ENCODE measurements around the gene FAM221B. TPM values are rescaled to one million over a fixed set of nuclear protein-coding genes. Genes with fewer than 3 reads are reported as not detected.
A peak's percentile ranks its signal among the peaks of the same experiment; 100 is the strongest.

Gene FAM221B
- total RNA-seq, 4 donors from 2014 or later = not detected

GRCh38 chr9:35774907-35775635 is 53.5 kb downstream of the FAM221B start:
- Histone ChIP-seq H3K27me3 (peaks cover 0 to 29% (median 0%) of the 10 kb centered on the region in 4 donors), H3K27ac (peak overlapping the region in 1 of 4 donors; percentile 8), H3K36me3 (no peaks in the 10 kb centered on the region), H3K9me3 (no peaks in the 10 kb centered on the region), H3K4me3 (no peak overlapping the region), H3K4me1 (peaks cover 0 to 20% (median 7%) of the 10 kb centered on the region in 3 donors)
- intact Hi-C loops (cut with DNase I) = no loop called here
- no peak for TF ChIP-seq CTCF (IDR thresholded peaks at IDR 0.05)
- no peak for TF ChIP-seq POLR2A (IDR thresholded peaks at IDR 0.05)
- no peak for DNase-seq
- 60% methylated on average over 7 of the region's 7 CpGs for WGBS, 2 donors

- peak overlapping the region in 2 of 4 donors; percentile 46 to 56 for H3K27ac ChIP-seq
- H3K4me3 ChIP-seq = no peak overlapping the region
- no peaks in the 10 kb centered on the region for H3K9me3 ChIP-seq
- TF ChIP-seq CTCF (IDR thresholded peaks at IDR 0.05) (no peak), POLR2A (IDR thresholded peaks at IDR 0.05) (no peak)
- H3K4me1 ChIP-seq = peaks cover 0 to 20% (median 7%) of the 10 kb centered on the region in 3 donors
- 64 to 79% methylated on average over 3 of the region's 3 CpGs for WGBS, 2 donors
- H3K36me3 ChIP-seq = no peaks in the 10 kb centered on the region
- peaks cover 0 to 42% (median 0%) of the 10 kb centered on the region in 4 donors for H3K27me3 ChIP-seq
- intact Hi-C loops (cut with DNase I) = no loop called here
- no peak for DNase-seq
Observed at GRCh38 chr9:35771943-35772342, 56.6 kb downstream of the FAM221B start.

GRCh38 chr9:35771534-35771933 is 57.0 kb downstream of the FAM221B start:
- Histone ChIP-seq H3K36me3 (no peaks in the 10 kb centered on the region), H3K27me3 (peaks cover 0 to 46% (median 0%) of the 10 kb centered on the region in 4 donors), H3K27ac (peak overlapping the region in 3 of 4 donors; percentile 7 to 56 (median 46)), H3K4me1 (peaks cover 0 to 20% (median 7%) of the 10 kb centered on the region in 3 donors), H3K9me3 (no peaks in the 10 kb centered on the region), H3K4me3 (no peak overlapping the region)
- no peak for DNase-seq
- WGBS, 2 donors = 8 to 44% methylated on average over 1 of the region's 1 CpG
- no peak for TF ChIP-seq CTCF (IDR thresholded peaks at IDR 0.05)
- no peak for TF ChIP-seq POLR2A (IDR thresholded peaks at IDR 0.05)
- intact Hi-C loops (cut with DNase I) = no loop called here

- intact Hi-C loops (cut with DNase I) = no loop called here
- Histone ChIP-seq H3K4me1 (peaks cover 0 to 20% (median 7%) of the 10 kb centered on the region in 3 donors), H3K4me3 (no peak overlapping the region), H3K27ac (peak overlapping the region in 3 of 4 donors; percentile 22 to 56 (median 46)), H3K36me3 (no peaks in the 10 kb centered on the region), H3K9me3 (no peaks in the 10 kb centered on the region), H3K27me3 (peaks cover 0 to 51% (median 0%) of the 10 kb centered on the region in 4 donors)
- DNase-seq = no peak
- TF ChIP-seq POLR2A (IDR thresholded peaks at IDR 0.05) = no peak
- TF ChIP-seq CTCF (IDR thresholded peaks at IDR 0.05) = no peak
- WGBS, 2 donors = 26 to 39% methylated on average over 4 of the region's 4 CpGs
Observed at GRCh38 chr9:35771075-35771433, 57.5 kb downstream of the FAM221B start.

GRCh38 chr9:35769763-35770162 is 58.8 kb downstream of the FAM221B start:
- H3K4me1 ChIP-seq = peaks cover 0 to 20% (median 7%) of the 10 kb centered on the region in 3 donors
- no peak overlapping the region for H3K27ac ChIP-seq
- intact Hi-C loops (cut with DNase I) = no loop called here
- H3K9me3 ChIP-seq = no peaks in the 10 kb centered on the region
- WGBS, 2 donors = 86 to 90% methylated on average over 1 of the region's 1 CpG
- H3K27me3 ChIP-seq = peaks cover 0 to 64% (median 0%) of the 10 kb centered on the region in 4 donors
- no peak for DNase-seq
- no peaks in the 10 kb centered on the region for H3K36me3 ChIP-seq
- TF ChIP-seq POLR2A (IDR thresholded peaks at IDR 0.05) (no peak), CTCF (IDR thresholded peaks at IDR 0.05) (no peak)
- no peak overlapping the region for H3K4me3 ChIP-seq
